ENCODE results near the gene GP5. TPM values are rescaled to one million over a fixed set of nuclear protein-coding genes. Genes with fewer than 3 reads are reported as not detected.

The GP5 gene
- total and polyA plus RNA-seq, 8 donors = 0.15 to 1.00 (median 0.66) TPM

DNA sequence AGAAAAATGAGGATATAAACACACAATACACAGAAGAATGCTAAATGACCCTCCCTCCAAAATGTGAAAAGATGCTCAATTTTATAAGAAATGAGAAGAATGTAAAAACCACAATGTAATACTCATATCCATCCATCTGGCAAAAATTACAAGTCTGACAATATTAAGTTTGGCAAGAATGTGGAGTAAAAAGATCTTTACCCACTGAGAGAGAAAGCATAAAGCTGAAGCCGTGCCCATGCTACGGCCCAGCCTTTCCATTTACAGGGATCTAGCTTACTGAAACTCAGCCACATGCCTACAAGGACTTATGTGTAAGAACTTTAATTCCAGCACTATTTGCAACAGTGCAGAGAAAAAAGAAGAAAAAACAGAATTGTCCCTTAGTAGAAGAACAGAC, 44.8 kb upstream of the GP5 start:
- DNase-seq (no peak), ATAC-seq (no peak)
- no peak overlapping the region for H3K27ac ChIP-seq
- no peaks in the 10 kb centered on the region for H3K9me3 ChIP-seq
- peaks cover 0 to 97% of the 10 kb centered on the region in 2 donors for H3K36me3 ChIP-seq
- no peak overlapping the region for H3K4me3 ChIP-seq
- no peaks in the 10 kb centered on the region for H3K27me3 ChIP-seq
- TF ChIP-seq, protein P1, sequence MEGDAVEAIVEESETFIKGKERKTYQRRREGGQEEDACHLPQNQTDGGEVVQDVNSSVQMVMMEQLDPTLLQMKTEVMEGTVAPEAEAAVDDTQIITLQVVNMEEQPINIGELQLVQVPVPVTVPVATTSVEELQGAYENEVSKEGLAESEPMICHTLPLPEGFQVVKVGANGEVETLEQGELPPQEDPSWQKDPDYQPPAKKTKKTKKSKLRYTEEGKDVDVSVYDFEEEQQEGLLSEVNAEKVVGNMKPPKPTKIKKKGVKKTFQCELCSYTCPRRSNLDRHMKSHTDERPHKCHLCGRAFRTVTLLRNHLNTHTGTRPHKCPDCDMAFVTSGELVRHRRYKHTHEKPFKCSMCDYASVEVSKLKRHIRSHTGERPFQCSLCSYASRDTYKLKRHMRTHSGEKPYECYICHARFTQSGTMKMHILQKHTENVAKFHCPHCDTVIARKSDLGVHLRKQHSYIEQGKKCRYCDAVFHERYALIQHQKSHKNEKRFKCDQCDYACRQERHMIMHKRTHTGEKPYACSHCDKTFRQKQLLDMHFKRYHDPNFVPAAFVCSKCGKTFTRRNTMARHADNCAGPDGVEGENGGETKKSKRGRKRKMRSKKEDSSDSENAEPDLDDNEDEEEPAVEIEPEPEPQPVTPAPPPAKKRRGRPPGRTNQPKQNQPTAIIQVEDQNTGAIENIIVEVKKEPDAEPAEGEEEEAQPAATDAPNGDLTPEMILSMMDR (IDR thresholded peaks at IDR 0.05) = no peak
- intact Hi-C loops (cut with DNase I) = no loop called here
- H3K4me1 ChIP-seq = peaks cover 0 to 3% of the 10 kb centered on the region in 2 donors

- H3K36me3 ChIP-seq = peaks cover 0 to 98% of the 10 kb centered on the region in 2 donors
- H3K4me3 ChIP-seq = no peak overlapping the region
- TF ChIP-seq, protein P1 (IDR thresholded peaks at IDR 0.05) = no peak
- ATAC-seq (no peak), DNase-seq (no peak)
- H3K4me1 ChIP-seq = peaks cover 0 to 3% of the 10 kb centered on the region in 2 donors
- H3K27me3 ChIP-seq = no peaks in the 10 kb centered on the region
- H3K27ac ChIP-seq = no peak overlapping the region
- no peaks in the 10 kb centered on the region for H3K9me3 ChIP-seq
- intact Hi-C loops (cut with DNase I) = no loop called here
Observed at GRCh38 chr3:194440756-194441155, 41.7 kb upstream of the GP5 start.

DNA sequence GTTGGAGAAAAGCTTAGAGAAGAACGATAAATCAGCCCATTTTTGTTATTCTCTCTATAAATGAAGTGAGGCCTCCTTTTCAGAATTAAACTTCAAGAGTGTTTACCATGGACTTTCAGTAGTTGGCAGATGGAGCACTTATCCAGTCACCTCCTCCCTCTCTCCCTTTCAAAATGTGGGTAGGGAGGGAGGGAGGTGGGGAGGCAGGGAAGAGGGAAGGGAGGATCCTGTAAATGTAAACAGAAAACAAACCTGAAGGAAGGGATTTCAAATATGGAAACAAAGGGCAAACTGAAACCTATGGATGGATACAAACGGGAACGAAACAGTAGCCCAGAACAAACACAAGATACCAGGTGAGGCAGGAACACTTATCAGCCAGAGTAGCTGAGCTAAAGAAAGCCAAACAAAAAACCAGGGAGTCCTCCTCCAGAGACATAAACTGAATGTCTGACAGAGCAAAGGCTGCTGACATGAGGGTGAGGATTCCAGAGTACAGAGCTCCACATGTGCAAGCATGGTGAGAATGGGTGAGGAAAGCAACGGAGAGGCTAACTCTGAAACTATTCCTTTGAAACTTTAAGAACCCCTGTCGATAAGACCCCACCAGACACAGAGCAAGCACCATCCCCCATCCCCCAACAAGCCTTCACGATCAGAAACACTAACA, 41.0 kb upstream of the GP5 start:
- peak; percentile 63 for ATAC-seq
- H3K4me1 ChIP-seq = peaks cover 0 to 3% of the 10 kb centered on the region in 2 donors
- H3K27me3 ChIP-seq = no peaks in the 10 kb centered on the region
- peaks cover 0 to 99% of the 10 kb centered on the region in 2 donors for H3K36me3 ChIP-seq
- H3K4me3 ChIP-seq = no peak overlapping the region
- no peaks in the 10 kb centered on the region for H3K9me3 ChIP-seq
- H3K27ac ChIP-seq = no peak overlapping the region
- DNase-seq = no peak
- intact Hi-C loops (cut with DNase I) = no loop called here
- TF ChIP-seq, protein P1 (IDR thresholded peaks at IDR 0.05) = no peak

DNA sequence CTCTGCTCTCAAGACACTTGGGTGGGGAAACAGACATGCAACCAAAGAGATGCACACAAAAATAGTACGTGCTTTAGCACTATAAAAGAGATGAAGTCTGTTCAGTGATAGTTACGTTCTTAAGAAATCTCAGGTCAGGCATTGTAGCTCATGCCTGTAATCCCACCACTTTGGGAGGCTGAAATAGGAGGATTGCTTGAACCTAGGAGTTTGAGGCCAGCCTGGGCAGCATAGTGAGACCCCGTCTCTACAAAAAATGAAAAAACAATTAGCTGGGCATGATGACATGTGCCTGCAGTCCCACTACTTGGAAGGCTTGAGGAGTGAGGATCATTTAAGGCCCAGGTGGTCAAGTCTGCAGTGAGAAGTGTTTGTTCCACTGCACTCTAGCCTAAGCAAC, 35.4 kb upstream of the GP5 start:
- no peak for ATAC-seq
- Histone ChIP-seq H3K27ac (no peak overlapping the region), H3K27me3 (no peaks in the 10 kb centered on the region), H3K4me1 (no peaks in the 10 kb centered on the region), H3K36me3 (peaks cover 0 to 99% of the 10 kb centered on the region in 2 donors), H3K4me3 (no peak overlapping the region), H3K9me3 (no peaks in the 10 kb centered on the region)
- TF ChIP-seq, protein P1 (IDR thresholded peaks at IDR 0.05) = no peak
- no peak for DNase-seq
- intact Hi-C loops (cut with DNase I) = no loop called here

GRCh38 chr3:194431554-194431953, 32.5 kb upstream of the GP5 start:
- H3K4me3 ChIP-seq = no peak overlapping the region
- H3K9me3 ChIP-seq = no peaks in the 10 kb centered on the region
- TF ChIP-seq, protein P1 (IDR thresholded peaks at IDR 0.05) = no peak
- no peak for ATAC-seq
- H3K27ac ChIP-seq = no peak overlapping the region
- no peaks in the 10 kb centered on the region for H3K27me3 ChIP-seq
- H3K4me1 ChIP-seq = no peaks in the 10 kb centered on the region
- intact Hi-C loops (cut with DNase I) = no loop called here
- DNase-seq = no peak
- H3K36me3 ChIP-seq = peaks cover 0 to 99% of the 10 kb centered on the region in 2 donors
